Endothelial cell of umbilical vein (primary cell): Measurements from ENCODE around the gene LIPE. TPM values are rescaled to one million over a fixed set of nuclear protein-coding genes. Genes with fewer than 3 reads are reported as not detected.

Source experiments
- BruUV-seq: library from RNA; stranded (reverse); fragments of 400-500 nt; replicated peaks from 2 replicates; lab custom pipeline; 2021; lab: Mats Ljungman, UMichigan
- CTCF ChIA-PET: fragments of 300-600, 350-600 bp; sonication (Branson Sonifier 250); formaldehyde crosslinking; loops from one replicate; lab custom pipeline; 2021; ENCODE audit warnings: antibody characterized with exemption, inconsistent platforms; lab: Charles Lee
- POLR2A ChIA-PET: fragments of 300-600, 350-600 bp; sonication (Branson Sonifier 250); formaldehyde crosslinking; loops from one replicate; lab custom pipeline; 2021; ENCODE audit warnings: antibody characterized with exemption, inconsistent platforms; lab: Charles Lee
- DNase-seq: peaks from one replicate; pipeline ENCODE4 v3.0.0-alpha.2; 2011; ENCODE audit warnings: low read depth, low spot score
- FAIRE-seq: peaks from 2 replicates; lab custom pipeline; 2011; peaks lifted over from hg19 to GRCh38; lab: Jason Lieb, UNC
- H2AFZ ChIP-seq: 2 replicates; pipeline ENCODE4 v1.6.0; 2012; ENCODE audit warnings: low read depth, low read length, control low read depth, inconsistent platforms
- H3K27ac ChIP-seq: 2 replicates; pipeline ENCODE4 v1.5.1; 2011; ENCODE audit warnings: low read depth, mild to moderate bottlenecking, control low read depth, low read length, moderate library complexity; ENCODE audit not compliant: insufficient read depth
- H3K27me3 ChIP-seq, 2 experiments: 2 replicates each; pipeline versions ENCODE4 v1.6.0 to v1.6.1; 2011; ENCODE audit warnings: low read length in 2 of 2, mixed read lengths in 1 of 2; ENCODE audit not compliant: control insufficient read depth in 2 of 2, insufficient read depth in 2 of 2
- H3K36me3 ChIP-seq, 2 experiments: 2 replicates in 1 of 2; 3 replicates in 1 of 2; pipeline ENCODE4 v1.5.1; 2011; ENCODE audit warnings: low read length in 2 of 2, mild to moderate bottlenecking in 1 of 2, moderate library complexity in 1 of 2; ENCODE audit not compliant: control insufficient read depth in 2 of 2, insufficient read depth in 2 of 2; ENCODE audit errors: extremely low read depth in 1 of 2
- H3K4me1 ChIP-seq: 3 replicates; pipeline ENCODE4 v1.5.1; 2011; ENCODE audit warnings: mild to moderate bottlenecking, low read length; ENCODE audit not compliant: control insufficient read depth, insufficient read depth; ENCODE audit errors: extremely low read depth
- H3K4me2 ChIP-seq: 2 replicates; pipeline ENCODE4 v1.6.1; 2011; ENCODE audit warnings: low read length, control low read depth, mixed read lengths; ENCODE audit not compliant: insufficient read depth
- H3K4me3 ChIP-seq, 3 experiments: fragments of 200-600 bp in 1 of 3; sonication (generic), shearing (Covaris generic) in 1 of 3; replicated peaks in 1 of 3; 2 replicates each; pipeline ENCODE4 v1.5.1; 2011 to 2016; ENCODE audit warnings: control low read depth in 3 of 3, low read length in 3 of 3, mild to moderate bottlenecking in 2 of 3, inconsistent platforms in 1 of 3, low read depth in 1 of 3, moderate library complexity in 1 of 3; ENCODE audit not compliant: insufficient read depth in 1 of 3
- H3K79me2 ChIP-seq: 2 replicates; pipeline ENCODE4 v1.6.0; 2012; ENCODE audit warnings: low read length, inconsistent platforms; ENCODE audit not compliant: control insufficient read depth, insufficient read depth
- H3K9ac ChIP-seq: replicated peaks from 2 replicates; pipeline ENCODE3; 2011; ENCODE audit warnings: low read length, control low read depth; ENCODE audit not compliant: insufficient read depth; ENCODE audit errors: extremely low read depth
- H3K9me1 ChIP-seq: replicated peaks from 3 replicates; pipeline ENCODE4 v1.6.0; 2011; ENCODE audit warnings: mild to moderate bottlenecking, low read length; ENCODE audit not compliant: control insufficient read depth, insufficient read depth; ENCODE audit errors: extremely low read depth
- H3K9me3 ChIP-seq: replicated peaks from 2 replicates; pipeline ENCODE4 v1.5.1; 2012; ENCODE audit warnings: low read length, inconsistent platforms; ENCODE audit not compliant: control insufficient read depth, insufficient read depth
- H4K20me1 ChIP-seq: replicated peaks from 2 replicates; pipeline ENCODE3; 2011; ENCODE audit warnings: mild to moderate bottlenecking, low read length; ENCODE audit not compliant: control insufficient read depth, insufficient read depth; ENCODE audit errors: extremely low read depth
- CTCF ChIP-seq, 2 donors: IDR thresholded peaks; 1 replicate in 1 of 2; 2 replicates in 1 of 2; pipeline ENCODE4 v1.5.1; 2011; ENCODE audit warnings: low read length in 2 of 2, mild to moderate bottlenecking in 2 of 2, moderate library complexity in 2 of 2, control low read depth in 1 of 2, inconsistent platforms in 1 of 2, low read depth in 1 of 2; ENCODE audit not compliant: insufficient read depth in 1 of 2; ENCODE audit errors: extremely low read depth in 1 of 2
- EZH2 ChIP-seq: IDR thresholded peaks from 2 replicates; pipeline ENCODE4 v1.6.1; 2012; ENCODE audit warnings: borderline replicate concordance, low read depth, mild to moderate bottlenecking, moderate library complexity, low read length, inconsistent platforms; ENCODE audit not compliant: severe bottlenecking
- FOS ChIP-seq: IDR thresholded peaks from 2 replicates; pipeline ENCODE4 v1.6.1; 2011; ENCODE audit warnings: mild to moderate bottlenecking, low read length, moderate library complexity, borderline replicate concordance; ENCODE audit not compliant: insufficient read depth
- GATA2 ChIP-seq: IDR thresholded peaks from 2 replicates; pipeline ENCODE4 v1.7.0; 2011; ENCODE audit warnings: low read depth, mild to moderate bottlenecking, moderate library complexity, mixed read lengths, low read length; ENCODE audit not compliant: insufficient read length, insufficient read depth
- JUN ChIP-seq: IDR thresholded peaks from 2 replicates; pipeline ENCODE4 v1.6.1; 2011; ENCODE audit warnings: borderline replicate concordance, low read depth; ENCODE audit not compliant: insufficient read length, insufficient read depth
- MAX ChIP-seq: IDR thresholded peaks from 2 replicates; pipeline ENCODE4 v1.6.1; 2011; ENCODE audit not compliant: insufficient read depth, insufficient read length
- MYC ChIP-seq: IDR thresholded peaks from one replicate; pipeline ENCODE4 v1.6.1; 2011; ENCODE audit warnings: mild to moderate bottlenecking, low read depth, low read length
- POLR2A ChIP-seq: IDR thresholded peaks from 2 replicates; pipeline ENCODE4 v1.6.1; 2012; ENCODE audit warnings: low read depth, mild to moderate bottlenecking, control low read depth, low read length
- POLR2AphosphoS5 ChIP-seq: IDR thresholded peaks from 2 replicates; pipeline ENCODE4 v1.6.1; 2012; ENCODE audit warnings: low read depth, mild to moderate bottlenecking, control low read depth, low read length, moderate library complexity; ENCODE audit not compliant: insufficient read depth
- dilution Hi-C: fragments of 300-500 bp; cut with MboI; formaldehyde crosslinking; loops from one replicate; pipeline ENCODE4 v1.15.0; 2019; ENCODE audit warnings: low sequenced_read_pairs; ENCODE audit not compliant: extremely low pct_ligation_motif_present
- intact Hi-C: fragments of 100-400 bp; cut with micrococcal nuclease; formaldehyde crosslinking; loops from one replicate; pipeline ENCODE4 v1.10.0; 2022
- polyA plus RNA-seq, 4 experiments: library from polyadenylated mRNA; depleted of rRNA in 3 of 4; stranded (reverse) in 3 of 4; unstranded in 1 of 4; fragments of >200 nt; gene quantifications; 2 replicates each; pipeline versions ENCODE4 v1.2.1 to v1.2.3, GENCODE V29; 2011 to 2012; ENCODE audit warnings: missing spikeins in 1 of 4
- total RNA-seq: library from RNA; stranded (reverse); gene quantifications from 2 replicates; pipeline ENCODE4 v1.2.3, GENCODE V29; 2021

Gene LIPE
- total and polyA plus RNA-seq, 2 donors (not counting 3 experiments of a cell fraction or from before 2014, with no cell fraction given): 3.8 to 13.5 TPM

- no peaks in the 10 kb centered on the region for H3K9me3 ChIP-seq
- no peaks in the 10 kb centered on the region for H4K20me1 ChIP-seq
- BruUV-seq: no TSS peak
- peaks cover 4% of the 10 kb centered on the region for H3K4me1 ChIP-seq
- H3K27ac ChIP-seq: no peak overlapping the region
- no peak overlapping the region for H3K4me3 ChIP-seq
- ChIA-PET CTCF (interaction anchor here (1.1 to 2.0 kb wide), 5 partner anchors 15 to 77 kb away, joined by 3 to 19 read pairs (median 6); partner anchors contain the start of gene CEACAM1), POLR2A (no interaction called here)
- no peak for TF ChIP-seq POLR2AphosphoS5
- TF ChIP-seq POLR2A: no peak
- no peak for TF ChIP-seq EZH2
- TF ChIP-seq MAX: no peak
- no peak for TF ChIP-seq CTCF (IDR thresholded peaks at IDR 0.05; ENCODE audit: extremely low read depth in 1 of 2, insufficient read depth in 1 of 2, low read depth in 1 of 2, low read length in 2 of 2)
- no peak for TF ChIP-seq MYC
- no peak for TF ChIP-seq GATA2
- TF ChIP-seq JUN: no peak
- TF ChIP-seq FOS: no peak
- H3K9ac ChIP-seq: no peak overlapping the region
- H3K9me1 ChIP-seq: no peaks in the 10 kb centered on the region
- no peak for DNase-seq
- H3K36me3 ChIP-seq: no peaks in the 10 kb centered on the region
- intact Hi-C loops (no loop called here), dilution Hi-C loops (no loop called here)
- peaks cover 7 to 14% of the 10 kb centered on the region in 2 experiments for H3K27me3 ChIP-seq
- H2AFZ ChIP-seq: no peak overlapping the region
- H3K79me2 ChIP-seq: no peaks in the 10 kb centered on the region
- no peak for FAIRE-seq
- no peak overlapping the region for H3K4me2 ChIP-seq
These were observed 27.9 kb upstream of the LIPE start for GRCh38 chr19:42455086-42455485.
